Lung (tissue), 12 donors: ENCODE data around the gene OLA1. TPM values are rescaled to one million over a fixed set of nuclear protein-coding genes. Genes with fewer than 3 reads are reported as not detected.

Experiments used
- ATAC-seq: fragments of 200-7000 bp; cut with Tn5 transposase; one replicate; pipeline ENCODE4 v1.9.1; 2020; ENCODE audit warnings: moderate number of reproducible peaks; ENCODE audit not compliant: insufficient read depth, low FRiP score
- DNase-seq, 3 donors: peaks; one replicate each; pipeline ENCODE4 v3.0.0-alpha.2; 2013 to 2017
- H3K27ac ChIP-seq, 2 donors: one replicate each; pipeline ENCODE4 v1.5.1; 2013; ENCODE audit warnings: mild to moderate bottlenecking in 2 of 2, moderate library complexity in 2 of 2, control low read depth in 1 of 2, inconsistent platforms in 1 of 2, low read depth in 1 of 2, low read length in 1 of 2
- H3K27me3 ChIP-seq, 3 donors: one replicate each; pipeline ENCODE4 v1.5.1; 2013; ENCODE audit warnings: low read length in 2 of 3; ENCODE audit not compliant: control insufficient read depth in 3 of 3, insufficient read depth in 3 of 3
- H3K36me3 ChIP-seq, 4 donors: one replicate each; pipeline ENCODE4 v1.5.1; 2013; ENCODE audit warnings: low read length in 4 of 4, mild to moderate bottlenecking in 1 of 4, moderate library complexity in 1 of 4; ENCODE audit not compliant: control insufficient read depth in 4 of 4, insufficient read depth in 4 of 4
- H3K4me1 ChIP-seq, 5 donors: one replicate each; pipeline ENCODE4 v1.5.1; 2013; ENCODE audit warnings: low read length in 5 of 5, mild to moderate bottlenecking in 2 of 5, moderate library complexity in 1 of 5; ENCODE audit not compliant: control insufficient read depth in 5 of 5, insufficient read depth in 5 of 5
- H3K4me3 ChIP-seq: one replicate; pipeline ENCODE4 v1.5.1; 2013; ENCODE audit warnings: mild to moderate bottlenecking, control low read depth, moderate library complexity
- H3K9ac ChIP-seq, 2 donors: one replicate each; pipeline ENCODE4 v1.5.1; 2013; ENCODE audit warnings: low read length in 2 of 2, control low read depth in 1 of 2; ENCODE audit not compliant: insufficient read depth in 1 of 2
- H3K9me3 ChIP-seq, 4 donors: one replicate each; pipeline ENCODE4 v1.5.1; 2013; ENCODE audit warnings: low read length in 3 of 4, mild to moderate bottlenecking in 1 of 4, moderate library complexity in 1 of 4; ENCODE audit not compliant: control insufficient read depth in 4 of 4, insufficient read depth in 3 of 4
- CTCF ChIP-seq: IDR thresholded peaks from 2 replicates; pipeline ENCODE4 v1.5.1; 2012; ENCODE audit warnings: mild to moderate bottlenecking; ENCODE audit errors: control extremely low read depth, extremely low read depth
- WGBS, 2 donors: extraction: QIAGEN DNeasy Blood & Tissue Kit; methylation state at CpG; one replicate each; pipeline ENCODE4 v1.1.7; 2013; 5-methylcytosine and 5-hydroxymethylcytosine counted together
- polyA plus RNA-seq, 2 donors: library from polyadenylated mRNA; stranded (reverse); fragments of 200-250 nt; gene quantifications; one replicate each; pipeline ENCODE4 v1.2.1, GENCODE V29; 2013
- total RNA-seq, 2 donors: library from RNA; depleted of rRNA in 1 of 2; stranded (reverse); fragments of >200 nt in 1 of 2; gene quantifications; one replicate each; pipeline ENCODE4 v1.2.1, GENCODE V29; 2014 to 2021
- donor health status: control.
- donor health status: control.
- donor health status: Bipolar disorder and iron deficiency.
- donor health status: healthy.
- donor health status: DM: yes; HTN: yes; CAD: no.

Gene OLA1
- total and polyA plus RNA-seq, 4 donors: 49.8 to 71.4 (median 53.4) TPM

GRCh38 chr2:174153757-174154680 lies 94.3 kb downstream of the OLA1 start:
- Histone ChIP-seq H3K9me3 (no peaks in the 10 kb centered on the region), H3K4me1 (no peaks in the 10 kb centered on the region), H3K27ac (no peak overlapping the region), H3K27me3 (no peaks in the 10 kb centered on the region), H3K4me3 (no peak overlapping the region), H3K36me3 (no peaks in the 10 kb centered on the region), H3K9ac (no peak overlapping the region)
- no peak for DNase-seq
- no peak for TF ChIP-seq CTCF
- ATAC-seq: no peak
- 83 to 87% methylated on average over 8 of the region's 8 CpGs for WGBS, 2 donors

- H3K4me3 ChIP-seq: no peak overlapping the region
Measured at GRCh38 chr2:174149530-174149929, 98.8 kb downstream of the OLA1 start.

GRCh38 chr2:174148833-174149232 lies 99.5 kb downstream of the OLA1 start:
- 88 to 92% methylated on average over 2 of the region's 2 CpGs for WGBS, 2 donors
- Histone ChIP-seq H3K9ac (no peak overlapping the region), H3K9me3 (no peaks in the 10 kb centered on the region), H3K4me1 (no peaks in the 10 kb centered on the region), H3K4me3 (no peak overlapping the region), H3K27ac (no peak overlapping the region), H3K27me3 (no peaks in the 10 kb centered on the region), H3K36me3 (no peaks in the 10 kb centered on the region)
- TF ChIP-seq CTCF: no peak
- ATAC-seq: no peak
- DNase-seq: no peak

More at GRCh38 chr2:174149530-174149929, 98.8 kb downstream of the OLA1 start:
- Histone ChIP-seq H3K27ac (no peak overlapping the region), H3K36me3 (no peaks in the 10 kb centered on the region), H3K4me1 (no peaks in the 10 kb centered on the region), H3K9me3 (no peaks in the 10 kb centered on the region), H3K27me3 (no peaks in the 10 kb centered on the region), H3K9ac (no peak overlapping the region)
- ATAC-seq: no peak
- WGBS, 2 donors: 97 to 99% methylated on average over 2 of the region's 2 CpGs
- DNase-seq: no peak
- TF ChIP-seq CTCF: no peak
